MM.1S (cell line): ENCODE measurements around the gene TYRO3.

Source experiments
- DNase-seq: peaks from one replicate; pipeline ENCODE4 v3.0.0-alpha.2; 2015
- H2AFZ ChIP-seq: fragments of 300-600 bp; sonication (generic); 2 replicates; pipeline ENCODE4 v1.6.0; 2016; ENCODE audit warnings: antibody characterized with exemption, low read length
- H3F3A ChIP-seq: fragments of 300-600 bp; sonication (generic); 2 replicates; pipeline ENCODE4 v1.6.1; 2016; ENCODE audit warnings: mild to moderate bottlenecking, antibody characterized with exemption, low read length, moderate library complexity, mixed read lengths; ENCODE audit not compliant: insufficient read depth
- H3K27ac ChIP-seq: fragments of 300-600 bp; sonication (generic); 2 replicates; pipeline ENCODE4 v1.5.1; 2016; ENCODE audit warnings: mild to moderate bottlenecking, low read length
- H3K27me3 ChIP-seq: fragments of 300-600 bp; sonication (generic); replicated peaks from 2 replicates; pipeline ENCODE4 v1.6.0; 2016; ENCODE audit warnings: low read length; ENCODE audit not compliant: insufficient read depth
- H3K36me3 ChIP-seq: fragments of 300-600 bp; sonication (generic); replicated peaks from 2 replicates; pipeline ENCODE4 v1.6.1; 2016; ENCODE audit warnings: mild to moderate bottlenecking, low read length, mixed read lengths; ENCODE audit not compliant: insufficient read depth
- H3K4me1 ChIP-seq: fragments of 300-600 bp; sonication (generic); 2 replicates; pipeline ENCODE4 v1.6.1; 2016; ENCODE audit warnings: low read length, mixed read lengths
- H3K4me2 ChIP-seq: fragments of 300-600 bp; sonication (generic); 2 replicates; pipeline ENCODE4 v1.6.0; 2016; ENCODE audit warnings: low read depth, low read length
- H3K4me3 ChIP-seq: fragments of 300-600 bp; sonication (generic); 2 replicates; pipeline ENCODE4 v1.5.1; 2016; ENCODE audit warnings: low read length, mixed read lengths
- H3K79me2 ChIP-seq: fragments of 300-600 bp; sonication (generic); 2 replicates; pipeline ENCODE4 v1.6.1; 2016; ENCODE audit warnings: mixed run types, low read length, mixed read lengths
- H3K9ac ChIP-seq: fragments of 300-600 bp; sonication (generic); 2 replicates; pipeline ENCODE4 v1.6.1; 2016; ENCODE audit warnings: low read length, mixed read lengths
- H3K9me2 ChIP-seq: fragments of 300-600 bp; sonication (generic); replicated peaks from 2 replicates; pipeline ENCODE4 v1.6.1; 2016; ENCODE audit warnings: mild to moderate bottlenecking, low read length, mixed read lengths; ENCODE audit not compliant: insufficient read depth
- H3K9me3 ChIP-seq: fragments of 300-600 bp; sonication (generic); replicated peaks from 2 replicates; pipeline ENCODE4 v1.6.1; 2016; ENCODE audit warnings: mild to moderate bottlenecking, low read length, mixed read lengths; ENCODE audit not compliant: insufficient read depth
- H4K20me1 ChIP-seq: fragments of 300-600 bp; sonication (generic); 2 replicates; pipeline ENCODE4 v1.6.1; 2016; ENCODE audit warnings: mild to moderate bottlenecking, low read length, moderate library complexity, mixed read lengths; ENCODE audit not compliant: insufficient read depth
- CTCF ChIP-seq: fragments of 300-600 bp; sonication (generic); IDR thresholded peaks from 2 replicates; pipeline ENCODE4 v1.5.1; 2016; ENCODE audit warnings: antibody characterized with exemption, low read length, mixed read lengths
- EZH2 ChIP-seq: fragments of 300-600 bp; sonication (generic); optimal IDR thresholded peaks from 2 replicates; pipeline ENCODE3; 2017; ENCODE audit warnings: low read depth, mild to moderate bottlenecking, antibody characterized with exemption, low read length, mixed read lengths
- EZH2phosphoT487 ChIP-seq: fragments of 300-600 bp; sonication (generic); IDR thresholded peaks from 2 replicates; pipeline ENCODE4 v1.6.1; 2018; ENCODE audit warnings: antibody characterized with exemption, low read length

The TYRO3 gene

GRCh38 chr15:41560572-41560874 lies 1.5 kb downstream of the TYRO3 start:
- Histone ChIP-seq H3K4me2 (no peak overlapping the region), H3K4me1 (peaks cover 9% of the 10 kb centered on the region), H3K27me3 (no peaks in the 10 kb centered on the region), H3K9me2 (no peaks in the 10 kb centered on the region), H3K9me3 (no peaks in the 10 kb centered on the region), H3K36me3 (no peaks in the 10 kb centered on the region), H3K27ac (no peak overlapping the region), H3K79me2 (peaks cover 5% of the 10 kb centered on the region; the same call in 1 of the 2 replicates), H4K20me1 (no peaks in the 10 kb centered on the region), H3F3A (peaks cover 9% of the 10 kb centered on the region), H2AFZ (no peak overlapping the region), H3K4me3 (no peak overlapping the region), H3K9ac (no peak overlapping the region)
- DNase-seq = no peak
- TF ChIP-seq EZH2phosphoT487 (no peak), CTCF (no peak), EZH2 (no peak)

- Histone ChIP-seq H3K9me3 (no peaks in the 10 kb centered on the region), H3K27ac (no peak overlapping the region), H4K20me1 (no peaks in the 10 kb centered on the region), H3K79me2 (peaks cover 5% of the 10 kb centered on the region; the same call in 1 of the 2 replicates), H3K4me1 (peaks cover 9% of the 10 kb centered on the region), H3K9ac (no peak overlapping the region), H2AFZ (no peak overlapping the region), H3K9me2 (no peaks in the 10 kb centered on the region), H3K4me2 (no peak overlapping the region), H3F3A (peaks cover 9% of the 10 kb centered on the region), H3K4me3 (no peak overlapping the region), H3K36me3 (no peaks in the 10 kb centered on the region), H3K27me3 (no peaks in the 10 kb centered on the region)
- TF ChIP-seq CTCF (no peak), EZH2phosphoT487 (no peak), EZH2 (no peak)
- no peak for DNase-seq
Measured at GRCh38 chr15:41561104-41561776, 2.2 kb downstream of the TYRO3 start.

- H3F3A ChIP-seq = peaks cover 9% of the 10 kb centered on the region
- DNase-seq = no peak
- no peaks in the 10 kb centered on the region for H3K9me3 ChIP-seq
- peaks cover 5% of the 10 kb centered on the region; the same call in 1 of the 2 replicates for H3K79me2 ChIP-seq
- H3K27ac ChIP-seq = no peak overlapping the region
- H3K9ac ChIP-seq = no peak overlapping the region
- H3K27me3 ChIP-seq = no peaks in the 10 kb centered on the region
- H3K4me1 ChIP-seq = peaks cover 9% of the 10 kb centered on the region
- H3K4me2 ChIP-seq = no peak overlapping the region
- no peaks in the 10 kb centered on the region for H4K20me1 ChIP-seq
- TF ChIP-seq CTCF (no peak), EZH2 (no peak), EZH2phosphoT487 (no peak)
- no peak overlapping the region for H3K4me3 ChIP-seq
- H2AFZ ChIP-seq = no peak overlapping the region
- no peaks in the 10 kb centered on the region for H3K36me3 ChIP-seq
- no peaks in the 10 kb centered on the region for H3K9me2 ChIP-seq
Measured at GRCh38 chr15:41561777-41562145, 2.7 kb downstream of the TYRO3 start.
